ENCODE results near the gene GJA3.

DNA sequence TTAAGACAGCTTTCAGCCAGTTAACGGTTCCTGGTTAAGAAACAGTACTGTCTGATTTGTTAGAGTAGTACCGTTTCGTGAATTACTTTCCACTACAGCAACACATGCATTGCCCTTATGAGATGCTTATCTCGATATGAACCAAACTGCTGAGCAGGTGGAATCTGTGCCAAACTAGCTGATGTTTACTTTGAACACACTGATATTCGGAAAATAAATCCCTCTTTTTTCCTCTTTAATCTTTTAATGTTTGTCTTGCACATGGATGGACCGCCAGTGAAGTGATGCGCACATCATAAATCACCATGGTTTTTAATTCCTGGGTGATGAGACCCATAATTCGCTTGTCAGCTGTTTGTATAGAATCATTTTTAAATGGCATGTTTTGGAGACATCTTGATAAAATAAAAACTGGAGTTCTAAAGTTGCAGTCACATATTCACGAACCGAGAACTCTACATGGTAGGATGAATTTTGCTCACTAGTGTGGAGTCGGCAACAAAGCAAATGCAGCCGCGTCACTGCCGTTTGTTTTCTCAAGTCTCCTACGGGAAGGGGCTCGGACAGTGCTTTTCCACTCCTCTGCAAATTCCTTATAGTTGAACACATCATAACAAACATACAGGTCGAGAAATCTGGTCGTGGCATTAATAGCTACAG lies 1.1 kb downstream of the GJA3 start:
- TF ChIP-seq, protein P1, sequence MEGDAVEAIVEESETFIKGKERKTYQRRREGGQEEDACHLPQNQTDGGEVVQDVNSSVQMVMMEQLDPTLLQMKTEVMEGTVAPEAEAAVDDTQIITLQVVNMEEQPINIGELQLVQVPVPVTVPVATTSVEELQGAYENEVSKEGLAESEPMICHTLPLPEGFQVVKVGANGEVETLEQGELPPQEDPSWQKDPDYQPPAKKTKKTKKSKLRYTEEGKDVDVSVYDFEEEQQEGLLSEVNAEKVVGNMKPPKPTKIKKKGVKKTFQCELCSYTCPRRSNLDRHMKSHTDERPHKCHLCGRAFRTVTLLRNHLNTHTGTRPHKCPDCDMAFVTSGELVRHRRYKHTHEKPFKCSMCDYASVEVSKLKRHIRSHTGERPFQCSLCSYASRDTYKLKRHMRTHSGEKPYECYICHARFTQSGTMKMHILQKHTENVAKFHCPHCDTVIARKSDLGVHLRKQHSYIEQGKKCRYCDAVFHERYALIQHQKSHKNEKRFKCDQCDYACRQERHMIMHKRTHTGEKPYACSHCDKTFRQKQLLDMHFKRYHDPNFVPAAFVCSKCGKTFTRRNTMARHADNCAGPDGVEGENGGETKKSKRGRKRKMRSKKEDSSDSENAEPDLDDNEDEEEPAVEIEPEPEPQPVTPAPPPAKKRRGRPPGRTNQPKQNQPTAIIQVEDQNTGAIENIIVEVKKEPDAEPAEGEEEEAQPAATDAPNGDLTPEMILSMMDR (IDR thresholded peaks at IDR 0.05; ENCODE audit: extremely low read depth in 1 of 2, insufficient read depth in 1 of 2, low read depth in 1 of 2, low read length in 2 of 2): no peak
- TF ChIP-seq EZH2 (IDR thresholded peaks at IDR 0.05; ENCODE audit: borderline replicate concordance, low read depth, low read length, severe bottlenecking) (no peak), POLR2AphosphoS5 (IDR thresholded peaks at IDR 0.05; ENCODE audit: insufficient read depth, low read depth, low read length) (no peak), POLR2A (IDR thresholded peaks at IDR 0.05; ENCODE audit: low read depth, low read length) (no peak), GATA2 (IDR thresholded peaks at IDR 0.05; ENCODE audit: insufficient read depth, insufficient read length, low read depth, low read length) (no peak)
- TF ChIP-seq, protein P2, sequence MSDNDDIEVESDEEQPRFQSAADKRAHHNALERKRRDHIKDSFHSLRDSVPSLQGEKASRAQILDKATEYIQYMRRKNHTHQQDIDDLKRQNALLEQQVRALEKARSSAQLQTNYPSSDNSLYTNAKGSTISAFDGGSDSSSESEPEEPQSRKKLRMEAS (IDR thresholded peaks at IDR 0.05; ENCODE audit: insufficient read depth, insufficient read length): no peak

Data from endothelial cell of umbilical vein (primary cell).